ENCODE measurements around the gene SREBF2.
"Not testable (repeated sequence)": the region's sequence is repeated elsewhere in the genome, so short reads cannot be mapped to it uniquely, and the experiment has no call there.

The SREBF2 gene

GRCh38 chr22:41946629-41947423, 113.9 kb downstream of the SREBF2 start, which contains the start of gene CENPM:
CENPM (minus strand) TSS chr22:41947152; CDS start chr22:41947076, 76 bp downstream.
- peak; percentile 79 for DNase-seq (ENCODE audit: low read depth, low spot score)

- DNase-seq (ENCODE audit: low read depth, low spot score), result no peak
Measured at GRCh38 chr22:41947424-41948080, 114.6 kb downstream of the SREBF2 start.

GRCh38 chr22:41948142-41948541, 115.2 kb downstream of the SREBF2 start:
- no peak for DNase-seq (ENCODE audit: low read depth, low spot score)

- not testable (repeated sequence) for DNase-seq (ENCODE audit: low read depth, low spot score)
Measured at GRCh38 chr22:41948928-41949296, 116.0 kb downstream of the SREBF2 start.

GRCh38 chr22:41949297-41949965, 116.5 kb downstream of the SREBF2 start:
- no peak for DNase-seq (ENCODE audit: low read depth, low spot score)

GRCh38 chr22:41951898-41952474, 119.1 kb downstream of the SREBF2 start, which contains the start of gene SMIM45:
SMIM45 (plus strand) TSS chr22:41952150.
- no peak for DNase-seq (ENCODE audit: low read depth, low spot score)

DNA sequence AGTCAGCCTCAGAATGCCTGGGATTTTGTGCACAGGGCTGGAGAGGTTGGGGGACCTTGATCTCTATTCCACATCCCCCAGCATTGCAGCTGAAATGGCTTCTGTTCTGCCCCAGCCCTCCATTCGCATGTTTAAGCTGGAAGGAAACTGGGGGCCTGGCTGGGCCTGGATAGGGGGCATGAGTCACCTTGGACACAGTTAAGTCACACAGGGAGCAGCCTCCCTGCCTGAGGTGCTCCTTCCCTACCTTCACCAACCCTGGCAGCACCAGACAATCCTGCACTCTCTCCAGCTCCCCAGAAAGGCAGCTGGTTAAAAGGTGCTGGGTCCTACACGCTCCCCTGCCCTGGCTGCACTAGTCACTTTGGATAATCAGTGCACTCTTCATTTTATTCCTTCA, 119.8 kb downstream of the SREBF2 start:
- no peak for DNase-seq (ENCODE audit: low read depth, low spot score)
